GM23248 (cell line): Measurements from ENCODE around the gene CORO7.

Experiments
- EZH2 ChIP-seq: fragments of 200-600 bp; sonication (generic); IDR thresholded peaks from 2 replicates; pipeline ENCODE4 v1.6.1; 2018; ENCODE audit warnings: antibody characterized with exemption, mild to moderate bottlenecking; ENCODE audit not compliant: insufficient read depth, poor library complexity, severe bottlenecking
- EZH2phosphoT487 ChIP-seq: fragments of 200-600 bp; sonication (generic); IDR thresholded peaks from 2 replicates; pipeline ENCODE4 v1.6.1; 2018; ENCODE audit warnings: antibody characterized with exemption, moderate library complexity, mild to moderate bottlenecking, low read depth; ENCODE audit not compliant: insufficient read depth

DNA sequence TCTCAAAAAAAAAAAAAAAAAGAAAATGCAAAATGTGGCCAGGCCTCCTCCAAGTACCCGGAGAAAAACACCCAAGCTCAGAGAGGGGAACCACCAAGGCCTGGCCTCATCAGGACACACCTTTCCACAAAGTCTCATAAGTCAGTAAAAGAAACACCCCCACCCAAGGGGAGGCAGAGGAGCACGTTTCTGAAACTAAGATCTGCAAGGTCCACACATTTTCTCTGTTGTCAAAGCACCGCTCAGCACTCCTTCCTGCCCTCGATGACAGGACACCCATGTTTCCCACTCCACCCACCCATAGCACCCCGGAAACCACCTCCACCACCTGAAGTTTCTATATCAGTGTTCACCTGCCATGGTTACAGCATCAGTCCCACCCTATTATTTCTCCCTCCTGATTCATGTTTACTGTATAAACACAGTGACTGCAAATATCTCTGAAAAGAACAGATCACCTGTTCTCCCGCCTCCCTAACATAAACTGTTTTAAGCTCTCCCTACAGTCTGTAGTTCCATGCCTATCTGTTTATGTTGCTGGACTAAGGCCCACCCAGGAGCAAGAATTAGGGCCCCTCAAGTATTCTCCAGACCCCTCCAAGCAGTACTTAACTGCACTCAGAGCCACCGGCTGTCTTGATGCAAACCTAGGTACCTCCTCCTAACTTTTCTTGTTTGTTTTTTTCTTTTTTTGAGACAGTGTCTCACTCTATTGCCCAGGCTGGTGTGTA is 2.0 kb downstream of the CORO7 start:
- no peak for TF ChIP-seq EZH2phosphoT487
- TF ChIP-seq EZH2: no peak
